B cell (primary cell): Measurements from ENCODE around the gene TUBA4B. TPM values are rescaled to one million over a fixed set of nuclear protein-coding genes. Genes with fewer than 3 reads are reported as not detected.
A peak's percentile ranks its signal among the peaks of the same experiment; 100 is the strongest.

Experiments used
- ATAC-seq: fragments of 200-7000 bp; cut with Tn5 transposase; one replicate; pipeline ENCODE4 v1.10.0; 2021; ENCODE audit warnings: low read depth, mild to moderate bottlenecking, moderate number of reproducible peaks, moderate library complexity
- CTCF ChIA-PET: fragments of 350-600 bp; sonication (Branson Sonifier 250); formaldehyde crosslinking; loops from one replicate; lab custom pipeline; 2021; ENCODE audit warnings: antibody characterized with exemption, inconsistent platforms; lab: Charles Lee
- POLR2A ChIA-PET: fragments of 350-600 bp; sonication (Branson Sonifier 250); formaldehyde crosslinking; loops from one replicate; lab custom pipeline; 2021; ENCODE audit warnings: antibody characterized with exemption; lab: Charles Lee
- DNase-seq: peaks from one replicate; pipeline ENCODE4 v3.0.0; 2013
- H2AFZ ChIP-seq: 2 replicates; pipeline ENCODE4 v1.6.1; 2012; ENCODE audit warnings: mild to moderate bottlenecking, low read depth, low read length; ENCODE audit not compliant: insufficient read depth, poor library complexity, severe bottlenecking
- H3K27ac ChIP-seq, 2 donors: 1 replicate in 1 of 2; 2 replicates in 1 of 2; pipeline ENCODE4 v1.5.1; 2012 to 2013; ENCODE audit warnings: low read length in 2 of 2, mild to moderate bottlenecking in 2 of 2, moderate library complexity in 1 of 2
- H3K27me3 ChIP-seq, 4 experiments: fragments of 200-600 bp in 1 of 4; sonication (generic) in 1 of 4; replicated peaks in 1 of 4; 1 replicate in 2 of 4; 2 replicates in 2 of 4; pipeline versions ENCODE4 v1.6.1 to v1.7.0; 2013 to 2016; ENCODE audit warnings: low read length in 3 of 4, mild to moderate bottlenecking in 2 of 4, mixed read lengths in 1 of 4, moderate library complexity in 1 of 4; ENCODE audit not compliant: insufficient read depth in 4 of 4, control insufficient read depth in 3 of 4; ENCODE audit errors: control extremely low read depth in 1 of 4
- H3K36me3 ChIP-seq, 2 experiments: replicated peaks in 1 of 2; 1 replicate in 1 of 2; 2 replicates in 1 of 2; pipeline versions ENCODE4 v1.6.1 to v1.7.1; 2013; ENCODE audit warnings: low read length in 1 of 2; ENCODE audit not compliant: insufficient read depth in 2 of 2, control insufficient read depth in 1 of 2; ENCODE audit errors: control extremely low read depth in 1 of 2, extremely low read depth in 1 of 2
- H3K4me1 ChIP-seq, 2 donors: fragments of 200-600 bp in 1 of 2; sonication (generic) in 1 of 2; 1 replicate in 1 of 2; 2 replicates in 1 of 2; pipeline versions ENCODE4 v1.5.1 to v1.6.1; 2013 to 2017; ENCODE audit warnings: low read length in 2 of 2; ENCODE audit not compliant: control insufficient read depth in 2 of 2, insufficient read depth in 2 of 2
- H3K4me2 ChIP-seq: replicated peaks from 2 replicates; pipeline ENCODE3; 2012; ENCODE audit warnings: mild to moderate bottlenecking, low read depth, low read length; ENCODE audit not compliant: poor library complexity, severe bottlenecking
- H3K4me3 ChIP-seq, 5 experiments: fragments of 200-600 bp in 1 of 5; sonication (generic) in 1 of 5; 1 replicate in 3 of 5; 2 replicates in 2 of 5; pipeline versions ENCODE4 v1.5.1 to v1.7.0; 2011 to 2016; ENCODE audit warnings: low read length in 4 of 5, mild to moderate bottlenecking in 4 of 5, low read depth in 2 of 5, control low read depth in 1 of 5, moderate library complexity in 1 of 5; ENCODE audit not compliant: insufficient read depth in 1 of 5; ENCODE audit errors: control extremely low read depth in 1 of 5, extremely low read depth in 1 of 5
- H3K79me2 ChIP-seq: fragments of 200-600 bp; sonication (generic); one replicate; pipeline ENCODE4 v1.6.0; 2016; ENCODE audit warnings: low read length; ENCODE audit not compliant: control insufficient read depth, insufficient read depth
- H3K9ac ChIP-seq: fragments of 200-600 bp; sonication (generic); 2 replicates; pipeline ENCODE4 v1.6.1; 2017; ENCODE audit warnings: mild to moderate bottlenecking, low read length, moderate library complexity
- H3K9me3 ChIP-seq, 3 donors: one replicate each; pipeline versions ENCODE4 v1.6.1 to v1.7.1; 2013; ENCODE audit warnings: low read length in 2 of 3; ENCODE audit not compliant: control insufficient read depth in 2 of 3, insufficient read depth in 1 of 3; ENCODE audit errors: control extremely low read depth in 1 of 3
- H4K20me1 ChIP-seq: 2 replicates; pipeline ENCODE4 v1.6.0; 2012; ENCODE audit warnings: mild to moderate bottlenecking, low read length; ENCODE audit not compliant: insufficient read depth, control insufficient read depth, poor library complexity, severe bottlenecking
- H3K27ac Mint-ChIP-seq: one replicate; pipeline ENCODE4 v1.8.0; 2021; ENCODE audit warnings: mixed read lengths
- H3K27me3 Mint-ChIP-seq: one replicate; pipeline ENCODE4 v1.8.0; 2021; ENCODE audit warnings: mixed read lengths
- H3K4me1 Mint-ChIP-seq: one replicate; pipeline ENCODE4 v1.8.0; 2021; ENCODE audit warnings: mixed read lengths
- H3K4me3 Mint-ChIP-seq: one replicate; pipeline ENCODE4 v1.8.0; 2021; ENCODE audit warnings: mixed read lengths
- H3K9me3 Mint-ChIP-seq: one replicate; pipeline ENCODE4 v1.8.0; 2022; ENCODE audit warnings: mixed read lengths; ENCODE audit not compliant: insufficient read depth
- EZH2 ChIP-seq: IDR thresholded peaks from 2 replicates; pipeline ENCODE4 v1.6.1; 2012; ENCODE audit warnings: borderline replicate concordance, low read depth, mild to moderate bottlenecking, moderate library complexity, low read length; ENCODE audit not compliant: insufficient read depth, poor library complexity, severe bottlenecking
- WGBS: methylation state at CpG from one replicate; pipeline ENCODE4 v1.1.5; 2013; ENCODE audit warnings: missing lambda C conversion rate; ENCODE audit not compliant: insufficient coverage; 5-methylcytosine and 5-hydroxymethylcytosine counted together
- intact Hi-C: fragments of 100-400 bp; cut with micrococcal nuclease; formaldehyde crosslinking; loops from one replicate; pipeline ENCODE4 v1.10.0; 2022
- polyA plus RNA-seq: library from polyadenylated mRNA; depleted of rRNA; stranded (reverse); fragments of >200 nt; gene quantifications from 2 replicates; pipeline ENCODE4 v1.2.3, GENCODE V29; 2012
- total RNA-seq, 2 donors: library from RNA; stranded (reverse); fragments of 120-200 nt in 1 of 2; gene quantifications; 1 replicate in 1 of 2; 2 replicates in 1 of 2; pipeline versions ENCODE4 v1.2.3 to v1.2.4, GENCODE V29; 2013 to 2022
- TF ChIP-seq, protein P1 (sequence below): fragments of 200-600 bp; IDR thresholded peaks from one replicate; pipeline ENCODE4 v1.8.0; 2022; ENCODE audit warnings: antibody characterized with exemption, mild to moderate bottlenecking

The TUBA4B gene
- total and polyA plus RNA-seq, 2 donors (not counting 1 experiment from before 2014, with no cell fraction given) = not detected

DNA sequence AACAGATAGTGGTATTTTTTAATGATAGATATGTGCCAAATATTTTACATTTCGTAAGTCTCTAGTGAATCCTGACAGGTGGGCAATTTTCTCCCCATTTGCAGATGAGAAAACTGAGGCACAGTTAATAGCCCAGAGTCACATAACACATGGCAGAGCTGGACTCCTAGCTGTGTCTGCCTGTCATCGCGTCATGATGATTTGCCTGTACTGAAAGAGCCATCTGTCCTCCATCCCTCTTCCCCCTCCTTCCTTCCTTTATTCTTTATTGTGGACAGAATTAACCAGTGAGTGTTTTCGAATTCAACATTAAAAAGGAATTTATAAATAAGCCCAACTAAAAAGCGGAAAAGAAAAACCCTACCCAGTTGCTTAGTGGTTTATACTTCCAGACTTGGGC lies 29.3 kb downstream of the TUBA4B start:
- CTCF ChIA-PET = interaction anchor here (0.9 to 15.8 kb wide), 5 partner anchors 11 to 77 kb away, joined by 3 to 239 read pairs (median 5); partner anchors contain the start of genes ANKZF1 and ATG9A

DNA sequence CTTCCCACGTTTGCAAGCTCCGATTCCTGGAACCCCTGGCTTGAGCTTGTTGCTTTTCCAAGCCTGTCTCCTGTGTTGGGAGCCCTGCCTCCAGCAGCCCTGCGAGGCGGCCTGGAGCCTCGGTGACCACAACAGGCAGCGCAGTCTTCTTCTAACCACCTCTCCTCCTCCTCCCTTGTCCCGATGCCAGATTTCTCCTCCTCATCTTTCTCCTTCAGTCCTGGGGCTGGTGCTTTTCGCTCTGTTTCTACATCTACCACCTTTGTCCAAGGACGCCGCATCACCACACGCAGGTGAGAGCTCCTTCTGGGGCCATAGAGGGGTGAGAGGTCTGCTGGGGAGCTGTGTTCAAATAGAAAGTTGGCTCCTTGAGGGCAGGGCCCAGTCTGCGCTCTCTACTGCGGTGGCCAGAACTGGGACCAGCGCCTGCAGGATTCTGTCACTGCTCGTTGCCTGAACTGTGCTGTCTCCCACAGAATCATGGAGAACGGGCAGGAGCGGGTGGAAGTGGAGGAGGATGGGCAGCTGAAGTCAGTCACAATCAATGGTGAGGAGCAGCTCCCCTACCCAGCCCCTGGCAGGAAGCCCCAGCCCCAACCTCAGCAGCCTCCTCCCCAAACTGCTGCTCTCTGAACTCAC lies 30.0 kb downstream of the TUBA4B start:
- Histone ChIP-seq H3K27ac (no peak overlapping the region), H4K20me1 (peaks cover 50% of the 10 kb centered on the region), H3K9me3 (no peaks in the 10 kb centered on the region), H3K79me2 (no peaks in the 10 kb centered on the region), H3K4me3 (no peak overlapping the region), H3K27me3 (no peaks in the 10 kb centered on the region), H3K4me1 (peaks cover 23 to 31% of the 10 kb centered on the region in 2 donors), H3K9ac (no peak overlapping the region), H3K4me2 (no peak overlapping the region), H3K36me3 (peaks cover 2 to 62% of the 10 kb centered on the region in 2 experiments), H2AFZ (no peak overlapping the region)
- Mint-ChIP-seq H3K4me1 (peaks cover 28% of the 10 kb centered on the region), H3K27ac (peak overlapping the region; percentile 56), H3K9me3 (no peaks in the 10 kb centered on the region), H3K27me3 (no peaks in the 10 kb centered on the region), H3K4me3 (no peak overlapping the region)
- intact Hi-C loops = no loop called here
- DNase-seq (no peak), ATAC-seq (no peak)
- no peak for TF ChIP-seq EZH2
- TF ChIP-seq, protein P1, sequence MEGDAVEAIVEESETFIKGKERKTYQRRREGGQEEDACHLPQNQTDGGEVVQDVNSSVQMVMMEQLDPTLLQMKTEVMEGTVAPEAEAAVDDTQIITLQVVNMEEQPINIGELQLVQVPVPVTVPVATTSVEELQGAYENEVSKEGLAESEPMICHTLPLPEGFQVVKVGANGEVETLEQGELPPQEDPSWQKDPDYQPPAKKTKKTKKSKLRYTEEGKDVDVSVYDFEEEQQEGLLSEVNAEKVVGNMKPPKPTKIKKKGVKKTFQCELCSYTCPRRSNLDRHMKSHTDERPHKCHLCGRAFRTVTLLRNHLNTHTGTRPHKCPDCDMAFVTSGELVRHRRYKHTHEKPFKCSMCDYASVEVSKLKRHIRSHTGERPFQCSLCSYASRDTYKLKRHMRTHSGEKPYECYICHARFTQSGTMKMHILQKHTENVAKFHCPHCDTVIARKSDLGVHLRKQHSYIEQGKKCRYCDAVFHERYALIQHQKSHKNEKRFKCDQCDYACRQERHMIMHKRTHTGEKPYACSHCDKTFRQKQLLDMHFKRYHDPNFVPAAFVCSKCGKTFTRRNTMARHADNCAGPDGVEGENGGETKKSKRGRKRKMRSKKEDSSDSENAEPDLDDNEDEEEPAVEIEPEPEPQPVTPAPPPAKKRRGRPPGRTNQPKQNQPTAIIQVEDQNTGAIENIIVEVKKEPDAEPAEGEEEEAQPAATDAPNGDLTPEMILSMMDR = no peak
- POLR2A ChIA-PET = interaction anchor here (1.4 kb wide), 1 partner anchor 28 kb away, joined by 3 read pairs; no protein-coding TSS in a partner anchor
- WGBS = 97% methylated on average over 11 of the region's 17 CpGs
- CTCF ChIA-PET = interaction anchor here (0.8 to 15.8 kb wide), 5 partner anchors 10 to 106 kb away, joined by 3 to 239 read pairs (median 3); partner anchors contain the start of gene CNPPD1

More for the DNA sequence above, 29.3 kb downstream of the TUBA4B start:
- H3K27ac ChIP-seq = no peak overlapping the region
- POLR2A ChIA-PET = interaction anchor here (0.6 to 7.2 kb wide), 3 partner anchors 29 to 401 kb away, joined by 3 to 106 read pairs (median 8); partner anchors contain the start of genes TUBA4A and TUBA4B
- whole genome bisulfite sequencing = 100% methylated on average over 1 of the region's 5 CpGs
- H3K27me3 ChIP-seq = no peaks in the 10 kb centered on the region
- Mint-ChIP-seq H3K27ac (no peak overlapping the region), H3K9me3 (no peaks in the 10 kb centered on the region), H3K27me3 (no peaks in the 10 kb centered on the region), H3K4me1 (peaks cover 35% of the 10 kb centered on the region), H3K4me3 (no peak overlapping the region)
- DNase-seq (no peak), ATAC-seq (no peak)
- H3K36me3 ChIP-seq = peaks cover 2 to 62% of the 10 kb centered on the region in 2 experiments
- H2AFZ ChIP-seq = no peak overlapping the region
- no peak overlapping the region for H3K4me3 ChIP-seq
- no peak overlapping the region for H3K4me2 ChIP-seq
- H4K20me1 ChIP-seq = peaks cover 50% of the 10 kb centered on the region
- H3K9me3 ChIP-seq = no peaks in the 10 kb centered on the region
- H3K79me2 ChIP-seq = peaks cover 3% of the 10 kb centered on the region
- no peak overlapping the region for H3K9ac ChIP-seq
- H3K4me1 ChIP-seq = peaks cover 27 to 38% of the 10 kb centered on the region in 2 donors
- intact Hi-C loops = no loop called here
- TF ChIP-seq EZH2 = no peak
- TF ChIP-seq, protein P1 = no peak
